GM18951 (cell line): ENCODE measurements around the gene BCL2A1.
A peak's percentile ranks its signal among the peaks of the same experiment; 100 is the strongest.
"Not testable (repeated sequence)": the region's sequence is repeated elsewhere in the genome, so short reads cannot be mapped to it uniquely, and the experiment has no call there.

Experiments used
- POLR2A ChIP-seq: IDR thresholded peaks from 4 replicates; pipeline ENCODE4 v1.6.1; 2011; ENCODE audit warnings: mild to moderate bottlenecking; ENCODE audit not compliant: insufficient read length, insufficient read depth; ENCODE audit errors: extremely low read depth
- in situ Hi-C: fragments of 300-500 bp; cut with MboI; formaldehyde crosslinking; loops from one replicate; pipeline ENCODE4 v1.12.0; 2022; ENCODE audit warnings: low sequenced_read_pairs, mixed read lengths, inconsistent platforms; ENCODE audit not compliant: unreplicated experiment

BCL2A1 gene

GRCh38 chr15:79933231-79933630 is 37.8 kb downstream of the BCL2A1 start:
- in situ Hi-C loops, result no loop called here
- no peak for TF ChIP-seq POLR2A

DNA sequence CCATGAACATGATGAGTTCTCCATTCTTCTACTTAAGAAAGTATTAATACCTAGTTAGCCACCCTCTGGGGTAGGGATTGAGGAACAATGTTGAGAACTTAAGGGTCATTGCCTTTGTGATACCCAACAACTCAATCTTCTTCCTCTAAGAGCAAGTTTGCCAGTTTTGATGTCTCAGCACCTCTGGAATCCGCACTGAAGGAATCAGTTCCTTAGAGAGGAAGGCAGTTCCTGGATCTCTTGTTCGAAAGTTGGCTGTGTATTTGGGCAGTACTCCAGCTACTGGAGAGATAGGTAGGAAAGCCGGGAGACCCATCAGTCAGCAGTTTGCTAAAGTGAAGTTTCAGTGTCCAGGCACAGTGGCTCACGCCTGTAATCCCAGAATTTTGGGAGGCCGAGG is 38.5 kb downstream of the BCL2A1 start:
- no peak for TF ChIP-seq POLR2A
- in situ Hi-C loops, result no loop called here

GRCh38 chr15:79930516-79930915 is 40.5 kb downstream of the BCL2A1 start:
- in situ Hi-C loops, result no loop called here
- no peak for TF ChIP-seq POLR2A

DNA sequence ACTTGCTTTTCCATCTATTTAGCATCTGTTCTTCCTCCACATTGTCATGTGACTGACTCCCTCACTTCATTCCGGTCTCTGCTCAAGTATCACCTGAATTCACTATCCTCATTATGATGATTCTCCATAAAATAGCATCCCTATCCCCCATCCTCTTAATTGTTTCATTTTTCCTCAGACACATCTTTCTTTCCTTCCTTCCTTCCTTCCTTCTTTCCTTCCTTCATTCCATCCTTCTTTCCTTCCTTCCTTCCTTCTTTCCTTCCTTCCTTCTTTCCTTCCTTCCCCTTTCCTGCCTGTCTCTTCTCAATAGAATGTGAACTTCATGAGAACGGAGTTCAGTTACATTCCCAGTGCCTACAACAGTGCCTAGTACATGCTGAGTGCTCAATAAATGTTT is 41.6 kb downstream of the BCL2A1 start:
- TF ChIP-seq POLR2A, result no peak
- in situ Hi-C loops, result no loop called here

- in situ Hi-C loops, result not testable (repeated sequence)
Observed at GRCh38 chr15:79926116-79926515, 44.9 kb downstream of the BCL2A1 start.

- in situ Hi-C loops, result no loop called here
Observed at GRCh38 chr15:79924379-79924778, 46.6 kb downstream of the BCL2A1 start.

GRCh38 chr15:79923515-79924169 is 47.4 kb downstream of the BCL2A1 start:
- peak; percentile 94 for TF ChIP-seq POLR2A
- in situ Hi-C loops, result no loop called here

More at GRCh38 chr15:79924379-79924778, 46.6 kb downstream of the BCL2A1 start:
- TF ChIP-seq POLR2A, result no peak

- no peak for TF ChIP-seq POLR2A
- in situ Hi-C loops, result no loop called here
Observed at GRCh38 chr15:79923079-79923514, 47.9 kb downstream of the BCL2A1 start.

GRCh38 chr15:79922512-79923078 is 48.4 kb downstream of the BCL2A1 start:
- in situ Hi-C loops, result no loop called here
- TF ChIP-seq POLR2A, result no peak

DNA sequence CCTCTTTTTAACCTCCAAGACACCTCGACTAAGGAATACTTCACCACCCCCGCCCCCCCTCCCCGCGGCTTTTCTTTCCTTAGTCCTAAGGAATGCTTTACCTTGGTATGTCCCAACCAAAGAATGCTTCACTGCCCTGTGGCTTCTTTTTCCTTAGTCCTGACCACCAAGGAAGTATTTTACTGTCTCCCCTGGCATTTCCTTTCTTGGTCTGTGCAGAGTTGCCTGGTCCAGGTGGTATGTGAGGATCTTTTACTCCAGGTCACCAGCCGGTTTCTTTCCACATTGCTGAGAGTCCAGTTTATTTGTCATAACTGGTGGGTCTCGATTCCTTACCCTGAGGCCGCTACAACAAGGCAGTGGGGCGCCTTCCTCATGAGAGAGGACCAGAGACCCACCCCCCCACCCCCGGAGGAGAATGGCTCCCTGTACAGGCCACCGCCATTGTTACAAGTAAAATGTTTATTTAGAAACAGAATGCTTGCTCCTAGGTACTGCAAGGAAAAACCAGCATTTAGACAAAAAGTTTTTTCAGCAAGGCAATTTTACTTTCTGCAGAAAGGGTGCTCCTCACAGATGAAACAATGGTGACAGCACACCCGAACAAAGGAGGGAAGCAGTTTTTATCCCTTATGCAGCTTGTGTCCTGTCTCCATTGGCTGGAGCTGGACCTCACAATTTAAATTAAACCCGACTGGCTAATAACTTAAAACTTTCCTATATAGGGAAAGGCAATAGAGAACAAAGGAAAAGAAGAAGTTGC is 51.1 kb downstream of the BCL2A1 start:
- in situ Hi-C loops, result no loop called here
- no peak for TF ChIP-seq POLR2A

DNA sequence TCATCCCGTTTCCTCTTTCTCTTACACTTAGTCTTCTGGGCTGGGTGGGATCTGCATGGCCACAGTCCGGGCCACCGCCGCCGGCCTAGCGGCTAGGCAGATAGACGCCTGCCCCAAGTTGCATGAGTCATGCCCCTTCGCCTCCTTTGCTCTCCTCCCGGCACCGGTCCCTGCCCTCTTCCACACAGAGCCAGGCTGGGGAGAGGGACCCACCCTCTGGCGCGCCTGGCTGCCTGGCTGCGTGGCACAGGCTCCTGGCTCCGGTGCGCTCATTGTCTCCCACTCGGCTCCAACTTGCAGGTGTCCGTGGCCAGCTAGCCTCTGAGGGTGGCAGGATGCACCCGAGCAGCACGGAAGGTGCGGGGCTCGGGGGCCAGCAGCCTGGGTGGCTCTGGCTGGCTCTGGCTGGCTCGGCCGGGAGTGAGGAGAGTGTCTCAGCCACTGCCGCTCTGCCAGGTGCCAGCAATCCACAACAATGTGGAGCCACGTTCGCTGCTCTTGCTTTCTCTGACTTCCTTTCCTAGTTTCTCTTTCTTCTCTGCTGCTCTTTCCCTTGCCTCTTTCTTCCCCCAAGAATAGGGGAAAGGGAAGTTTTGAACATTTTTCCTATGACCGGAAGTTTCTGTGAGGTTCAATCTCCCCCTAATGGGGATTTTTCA is 51.8 kb downstream of the BCL2A1 start:
- TF ChIP-seq POLR2A, result no peak
- in situ Hi-C loops, result no loop called here

DNA sequence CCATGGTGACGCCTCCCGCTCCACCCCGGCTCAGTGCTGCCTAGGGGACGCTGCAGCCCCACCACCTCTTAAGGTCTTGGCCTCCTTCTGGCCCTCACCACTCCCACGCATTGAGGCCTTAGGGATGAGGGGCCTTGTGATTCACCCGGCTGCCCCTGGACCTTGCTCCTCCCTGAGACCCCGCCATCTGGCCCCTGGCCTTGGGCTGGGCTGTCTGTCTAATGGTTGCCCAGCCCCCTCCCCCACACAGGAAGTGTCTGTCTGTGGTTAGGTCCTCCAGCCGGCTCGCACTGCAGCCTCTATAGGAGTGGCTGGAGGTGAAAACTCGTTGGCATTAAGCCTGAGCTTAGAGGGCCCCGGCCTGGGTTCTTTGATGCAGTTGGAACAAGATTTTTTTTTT is 52.7 kb downstream of the BCL2A1 start:
- no peak for TF ChIP-seq POLR2A
- in situ Hi-C loops, result no loop called here

DNA sequence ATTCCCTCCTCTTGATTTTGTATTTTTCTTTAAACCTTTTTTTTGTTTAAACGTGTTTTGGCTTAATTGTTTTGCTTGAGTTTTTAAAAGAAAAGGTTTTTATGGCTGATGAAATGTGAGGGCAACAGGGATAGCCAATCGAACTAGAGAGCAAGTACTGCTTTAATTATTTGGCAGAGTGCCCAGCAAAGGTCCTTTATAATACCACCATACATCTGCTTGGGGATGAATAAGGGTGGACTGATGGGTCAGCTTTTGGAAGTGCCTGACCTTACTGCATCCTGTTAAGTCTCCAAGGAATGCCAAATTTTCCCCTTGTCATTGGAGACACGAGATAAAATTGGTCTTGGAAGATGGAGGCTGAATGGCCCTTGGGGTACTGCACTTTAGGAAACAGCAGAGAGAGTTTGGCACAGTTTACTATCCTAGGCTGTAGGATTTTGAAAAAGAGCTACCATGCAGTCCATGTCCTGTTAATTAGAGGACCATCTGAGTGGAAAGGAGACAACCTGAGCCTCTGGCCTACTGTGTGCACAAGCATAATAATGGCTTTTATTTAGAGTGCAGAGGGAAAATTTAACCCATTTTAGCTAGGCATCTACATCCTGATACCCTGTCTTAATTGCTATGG is 54.4 kb downstream of the BCL2A1 start:
- in situ Hi-C loops, result no loop called here
- TF ChIP-seq POLR2A, result no peak

DNA sequence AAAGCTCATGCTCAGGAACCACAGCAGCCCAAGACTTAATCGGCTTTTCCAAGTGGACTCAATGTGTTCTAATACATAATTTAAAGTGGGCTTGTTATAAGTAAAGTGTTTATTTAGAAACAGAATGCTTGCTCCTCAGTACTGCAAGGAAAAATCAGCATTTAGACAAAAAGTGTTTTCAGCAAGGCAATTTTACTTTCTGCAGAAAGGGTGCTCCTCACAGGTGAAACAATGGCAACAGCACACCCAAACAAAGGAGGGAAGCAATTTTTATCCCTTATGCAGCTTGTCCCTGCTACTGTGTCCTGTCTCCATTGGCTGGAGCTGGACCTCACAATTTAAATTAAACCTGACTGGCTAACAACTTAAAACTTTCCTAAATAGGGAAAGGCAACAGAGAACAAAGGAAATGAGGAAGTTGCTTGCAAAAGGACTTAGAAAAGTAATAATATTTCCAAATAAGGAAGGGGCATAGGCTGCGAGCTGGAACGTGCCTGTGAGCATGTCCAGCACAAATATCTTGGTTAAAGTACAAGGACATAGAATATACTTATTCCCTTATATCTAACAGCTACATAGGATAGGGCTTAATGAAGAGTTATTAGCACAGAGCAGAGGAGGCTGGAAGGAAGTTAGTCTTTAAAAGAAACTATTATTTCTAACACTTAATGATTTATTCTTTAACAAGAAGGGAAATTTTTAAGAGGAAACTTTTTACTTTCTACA is 55.1 kb downstream of the BCL2A1 start:
- in situ Hi-C loops, result not testable (repeated sequence)
